HG03378 (cell line): ENCODE data around the gene CREB3L2.

Experiments used
- ATAC-seq: cut with Tn5 transposase; IDR thresholded peaks from one replicate; pipeline ENCODE4 v1.9.1; 2021; ENCODE audit warnings: mild to moderate bottlenecking, moderate library complexity; ENCODE audit not compliant: unreplicated experiment

The CREB3L2 gene

GRCh38 chr7:137878333-137878961 is 123.4 kb downstream of the CREB3L2 start:
- no peak for ATAC-seq

GRCh38 chr7:137877027-137877675 is 124.7 kb downstream of the CREB3L2 start:
- ATAC-seq = no peak

- ATAC-seq = no peak
Measured at GRCh38 chr7:137875746-137876145, 126.1 kb downstream of the CREB3L2 start.

- no peak for ATAC-seq
Measured at GRCh38 chr7:137873979-137874777, 127.7 kb downstream of the CREB3L2 start.

- ATAC-seq = no peak
Measured at GRCh38 chr7:137873524-137873923, 128.4 kb downstream of the CREB3L2 start.

GRCh38 chr7:137871170-137871915 is 130.5 kb downstream of the CREB3L2 start:
- no peak for ATAC-seq

GRCh38 chr7:137870684-137871083 is 131.2 kb downstream of the CREB3L2 start:
- no peak for ATAC-seq

GRCh38 chr7:137870078-137870477 is 131.8 kb downstream of the CREB3L2 start:
- no peak for ATAC-seq

GRCh38 chr7:137869260-137869659 is 132.6 kb downstream of the CREB3L2 start:
- ATAC-seq = no peak

GRCh38 chr7:137867289-137867688 is 134.6 kb downstream of the CREB3L2 start:
- ATAC-seq = no peak

GRCh38 chr7:137865764-137866163 is 136.1 kb downstream of the CREB3L2 start:
- ATAC-seq = no peak

GRCh38 chr7:137862964-137863363 is 138.9 kb downstream of the CREB3L2 start:
- ATAC-seq = no peak

- ATAC-seq = no peak
Measured at GRCh38 chr7:137862358-137862757, 139.5 kb downstream of the CREB3L2 start.

GRCh38 chr7:137860542-137860941 is 141.3 kb downstream of the CREB3L2 start:
- no peak for ATAC-seq

GRCh38 chr7:137853053-137853452 is 148.8 kb downstream of the CREB3L2 start:
- ATAC-seq = no peak

GRCh38 chr7:137852108-137852507 is 149.8 kb downstream of the CREB3L2 start:
- no peak for ATAC-seq

GRCh38 chr7:137850972-137851945 is 150.6 kb downstream of the CREB3L2 start:
- ATAC-seq = no peak

GRCh38 chr7:137850571-137850970 is 151.3 kb downstream of the CREB3L2 start:
- ATAC-seq = no peak

- ATAC-seq = no peak
Measured at GRCh38 chr7:137848095-137848494, 153.8 kb downstream of the CREB3L2 start.

- no peak for ATAC-seq
Measured at GRCh38 chr7:137847568-137848050, 154.3 kb downstream of the CREB3L2 start.
